HEK293T (cell line): ENCODE measurements around the gene ZNF587.
A peak's percentile ranks its signal among the peaks of the same experiment; 100 is the strongest.
"Not testable (repeated sequence)": the region's sequence is repeated elsewhere in the genome, so short reads cannot be mapped to it uniquely, and the experiment has no call there.

ENCODE experiments used
- CTCF ChIA-PET: fragments of 350-600 bp; formaldehyde crosslinking; extraction: SDS; loops from one replicate; lab custom pipeline; 2021; ENCODE audit warnings: antibody characterized with exemption, inconsistent platforms; lab: Yijun Ruan, JAX
- POLR2A ChIA-PET: fragments of 350-600 bp; formaldehyde crosslinking; extraction: SDS; loops from one replicate; lab custom pipeline; 2020; ENCODE audit warnings: antibody characterized with exemption, inconsistent platforms; lab: Yijun Ruan, JAX
- DNase-seq: peaks from one replicate; pipeline ENCODE4 v3.0.0; 2012; ENCODE audit warnings: mixed read lengths; ENCODE audit errors: extremely low spot score
- ARNT ChIP-seq: fragments of 450-650 bp; IDR thresholded peaks from 2 replicates; pipeline ENCODE4 v1.6.1; 2017; ENCODE audit warnings: mild to moderate bottlenecking
- BHLHE40 ChIP-seq: fragments of 450-650 bp; IDR thresholded peaks from 2 replicates; pipeline ENCODE4 v1.6.1; 2016; ENCODE audit warnings: mild to moderate bottlenecking, moderate library complexity, borderline replicate concordance
- CTBP1 ChIP-seq: fragments of 450-650 bp; IDR thresholded peaks from 2 replicates; pipeline ENCODE4 v1.6.1; 2016; ENCODE audit warnings: borderline replicate concordance
- ELF4 ChIP-seq: fragments of 450-650 bp; IDR thresholded peaks from 2 replicates; pipeline ENCODE4 v1.6.1; 2017; ENCODE audit warnings: antibody characterized with exemption
- FOXA1 ChIP-seq: fragments of 450-650 bp; IDR thresholded peaks from 2 replicates; pipeline ENCODE4 v1.6.1; 2016; ENCODE audit warnings: mild to moderate bottlenecking
- FOXK2 ChIP-seq: fragments of 450-650 bp; IDR thresholded peaks from 2 replicates; pipeline ENCODE4 v1.6.1; 2016; ENCODE audit warnings: mild to moderate bottlenecking
- FOXM1 ChIP-seq: fragments of 450-650 bp; IDR thresholded peaks from 2 replicates; pipeline ENCODE4 v1.6.1; 2017; ENCODE audit warnings: mild to moderate bottlenecking, borderline replicate concordance
- HDGF ChIP-seq: fragments of 450-650 bp; IDR thresholded peaks from 2 replicates; pipeline ENCODE4 v1.6.1; 2017; ENCODE audit warnings: antibody characterized with exemption, borderline replicate concordance
- L3MBTL2 ChIP-seq: fragments of 450-650 bp; conservative IDR thresholded peaks from 2 replicates; pipeline ENCODE4 v1.6.1; 2016; ENCODE audit warnings: mild to moderate bottlenecking
- LEF1 ChIP-seq: fragments of 450-650 bp; IDR thresholded peaks from 2 replicates; pipeline ENCODE4 v1.6.1; 2017; ENCODE audit warnings: mild to moderate bottlenecking, borderline replicate concordance
- NFRKB ChIP-seq: fragments of 450-650 bp; IDR thresholded peaks from 2 replicates; pipeline ENCODE4 v1.6.1; 2016; ENCODE audit warnings: mild to moderate bottlenecking, moderate library complexity
- SP1 ChIP-seq: fragments of 450-650 bp; IDR thresholded peaks from 2 replicates; pipeline ENCODE4 v1.6.1; 2017
- SUZ12 ChIP-seq: fragments of 450-650 bp; IDR thresholded peaks from 2 replicates; pipeline ENCODE4 v1.6.1; 2016; ENCODE audit warnings: mild to moderate bottlenecking
- TARDBP ChIP-seq: fragments of 450-650 bp; IDR thresholded peaks from 2 replicates; pipeline ENCODE4 v1.6.1; 2016
- ZNF384 ChIP-seq: fragments of 450-650 bp; IDR thresholded peaks from 2 replicates; pipeline ENCODE4 v1.6.1; 2016
- TF ChIP-seq, protein P1 (sequence below): fragments of 450-650 bp; IDR thresholded peaks from 2 replicates; pipeline ENCODE4 v1.6.1; 2016

Gene ZNF587

GRCh38 chr19:57849666-57850473, at the start of gene ZNF587:
Gene ZNF587 (plus strand): TSS chr19:57849859. CDS start chr19:57850039, 180 bp downstream.
- TF ChIP-seq ELF4 (peak; percentile 62), L3MBTL2 (peak; percentile 42)
- TF ChIP-seq, protein P1, sequence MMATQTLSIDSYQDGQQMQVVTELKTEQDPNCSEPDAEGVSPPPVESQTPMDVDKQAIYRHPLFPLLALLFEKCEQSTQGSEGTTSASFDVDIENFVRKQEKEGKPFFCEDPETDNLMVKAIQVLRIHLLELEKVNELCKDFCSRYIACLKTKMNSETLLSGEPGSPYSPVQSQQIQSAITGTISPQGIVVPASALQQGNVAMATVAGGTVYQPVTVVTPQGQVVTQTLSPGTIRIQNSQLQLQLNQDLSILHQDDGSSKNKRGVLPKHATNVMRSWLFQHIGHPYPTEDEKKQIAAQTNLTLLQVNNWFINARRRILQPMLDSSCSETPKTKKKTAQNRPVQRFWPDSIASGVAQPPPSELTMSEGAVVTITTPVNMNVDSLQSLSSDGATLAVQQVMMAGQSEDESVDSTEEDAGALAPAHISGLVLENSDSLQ: peak; percentile 93
- POLR2A ChIA-PET: interaction anchor here (1.0 kb wide), 1 partner anchor 35 kb away, joined by 3 read pairs; the partner anchor contains the start of gene ZNF552
- DNase-seq: peak; percentile 61
- CTCF ChIA-PET: not testable (repeated sequence)

- POLR2A ChIA-PET: interaction anchor here (1.3 kb wide), 1 partner anchor 19 kb away, joined by 5 read pairs; no protein-coding TSS in a partner anchor
These were observed 49.0 kb upstream of the ZNF587 start for GRCh38 chr19:57800696-57801095.

DNA sequence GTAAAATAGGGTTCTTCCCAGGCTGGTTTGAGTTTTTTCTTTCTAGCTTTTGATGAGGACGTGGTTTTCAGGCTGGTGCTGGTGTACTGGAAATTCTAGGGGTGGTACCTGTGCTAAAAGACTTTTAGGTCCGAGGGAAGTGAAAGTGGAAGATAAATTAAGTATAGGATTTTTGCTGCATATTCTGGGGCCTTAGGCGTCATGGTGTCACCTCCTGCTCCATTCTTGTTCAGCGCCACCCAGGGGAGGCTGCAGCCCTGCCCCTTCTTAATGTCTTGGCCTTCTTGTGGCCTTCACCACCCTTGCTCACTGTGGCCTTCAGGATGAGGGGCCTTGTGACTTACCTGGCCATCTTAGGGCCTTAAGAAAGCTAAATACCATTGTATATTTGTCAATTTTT, 47.4 kb upstream of the ZNF587 start:
- TF ChIP-seq BHLHE40: no peak
- POLR2A ChIA-PET: interaction anchor here (1.6 kb wide), 1 partner anchor 13 kb away, joined by 4 read pairs; no protein-coding TSS in a partner anchor
- CTCF ChIA-PET: no interaction called here
- no peak for DNase-seq

More at GRCh38 chr19:57800696-57801095, 49.0 kb upstream of the ZNF587 start:
- TF ChIP-seq ARNT (no peak), SUZ12 (no peak), L3MBTL2 (no peak), CTBP1 (no peak), ZNF384 (no peak), BHLHE40 (no peak), TARDBP (no peak), SP1 (no peak)
- TF ChIP-seq, protein P1: no peak
- no peak for DNase-seq
- CTCF ChIA-PET: no interaction called here

- ChIA-PET POLR2A (interaction anchor here (1.6 kb wide), 1 partner anchor 12 kb away, joined by 4 read pairs; no protein-coding TSS in a partner anchor), CTCF (no interaction called here)
- TF ChIP-seq, protein P1: no peak
- no peak for TF ChIP-seq SUZ12
- TF ChIP-seq BHLHE40: no peak
- TF ChIP-seq SP1: no peak
- TF ChIP-seq FOXA1: no peak
- no peak for TF ChIP-seq TARDBP
- no peak for TF ChIP-seq ZNF384
- TF ChIP-seq FOXK2: no peak
- TF ChIP-seq LEF1: no peak
- no peak for TF ChIP-seq L3MBTL2
- TF ChIP-seq ELF4: no peak
- TF ChIP-seq FOXM1: no peak
- TF ChIP-seq HDGF: no peak
- no peak for DNase-seq
These were observed 46.4 kb upstream of the ZNF587 start for GRCh38 chr19:57803265-57803593.

- CTCF ChIA-PET: no interaction called here
- TF ChIP-seq FOXM1 (no peak), L3MBTL2 (no peak), FOXK2 (no peak), NFRKB (no peak), ELF4 (no peak), TARDBP (no peak), LEF1 (no peak), FOXA1 (no peak), ARNT (no peak), CTBP1 (no peak), SUZ12 (no peak), HDGF (no peak), ZNF384 (no peak), SP1 (no peak)
- TF ChIP-seq, protein P1: no peak
- POLR2A ChIA-PET: interaction anchor here (1.6 kb wide), 1 partner anchor 11 kb away, joined by 4 read pairs; no protein-coding TSS in a partner anchor
- no peak for DNase-seq
These were observed 45.9 kb upstream of the ZNF587 start for GRCh38 chr19:57803594-57804325.

- ChIA-PET POLR2A (no interaction called here), CTCF (no interaction called here)
- TF ChIP-seq TARDBP (no peak), LEF1 (no peak), ELF4 (no peak), FOXK2 (no peak), SUZ12 (no peak), FOXM1 (no peak), HDGF (no peak)
- no peak for DNase-seq
These were observed 42.1 kb upstream of the ZNF587 start for GRCh38 chr19:57807541-57807940.

DNA sequence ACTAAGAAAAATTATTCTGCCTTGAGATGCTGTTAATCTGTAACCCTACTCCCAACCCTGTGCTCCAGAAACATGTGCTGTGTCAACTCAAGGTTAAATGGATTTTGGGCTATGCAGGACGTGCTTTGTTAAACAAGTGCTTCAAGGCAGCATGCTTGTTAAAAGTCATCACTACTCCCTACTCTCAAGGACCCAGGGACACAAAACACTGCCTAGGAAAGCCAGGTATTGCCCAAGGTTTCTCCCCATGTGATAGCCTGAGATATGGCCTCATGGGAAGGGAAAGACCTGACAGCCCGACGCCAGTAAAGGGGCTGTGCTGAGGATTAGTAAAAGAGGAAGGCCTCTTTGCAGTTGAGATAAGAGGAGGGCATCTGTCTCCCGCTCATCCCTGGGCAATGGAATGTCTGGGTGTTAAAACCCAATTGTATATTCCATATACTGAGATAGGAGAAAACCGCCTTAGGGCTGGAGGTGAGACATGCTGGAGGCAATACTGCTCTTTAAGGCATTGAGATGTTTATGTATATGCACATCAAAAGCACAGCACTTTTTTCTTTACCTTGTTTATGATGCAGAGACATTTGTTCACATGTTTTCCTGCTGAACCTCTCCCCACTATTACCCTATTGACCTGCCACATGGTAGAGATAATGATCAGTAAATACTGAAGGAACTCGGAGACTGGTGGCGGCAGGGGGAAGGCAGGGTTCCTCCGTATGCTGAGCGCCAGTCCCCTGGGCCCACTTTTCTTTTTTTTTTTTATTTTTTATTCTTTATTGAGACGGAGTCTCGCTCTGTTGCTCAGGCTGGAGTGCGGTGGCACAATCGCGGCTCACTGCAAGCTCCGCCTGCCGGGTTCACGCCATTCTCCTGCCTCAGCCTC, 39.0 kb upstream of the ZNF587 start:
- DNase-seq, CTCF ChIA-PET, POLR2A ChIA-PET: not testable (repeated sequence)
